Kidney tubule cell (primary cell): ENCODE data around the gene HOXD12.

Experiments used
- DNase-seq: peaks from one replicate; pipeline ENCODE4 v3.0.0-alpha.2; 2018; ENCODE audit warnings: low spot score

The HOXD12 gene

GRCh38 chr2:176105730-176106580 is 6.4 kb downstream of the HOXD12 start:
- DNase-seq = no peak

- DNase-seq = peak; percentile 65
Observed at GRCh38 chr2:176106581-176107539, 7.3 kb downstream of the HOXD12 start, which contains the start of gene HOXD11. Gene HOXD11, plus strand, starts transcription at chr2:176107280. Its CDS starts 76 bp downstream, at chr2:176107356.

GRCh38 chr2:176107731-176108181 is 8.2 kb downstream of the HOXD12 start:
- no peak for DNase-seq

GRCh38 chr2:176109192-176109901 is 9.8 kb downstream of the HOXD12 start:
- no peak for DNase-seq

- no peak for DNase-seq
Observed at GRCh38 chr2:176109946-176110345, 10.4 kb downstream of the HOXD12 start.

GRCh38 chr2:176110415-176111308 is 11.1 kb downstream of the HOXD12 start:
- DNase-seq = no peak

- DNase-seq = peak; percentile 81
Observed at GRCh38 chr2:176111309-176111663, 11.7 kb downstream of the HOXD12 start.

GRCh38 chr2:176111846-176112374 is 12.3 kb downstream of the HOXD12 start:
- DNase-seq = no peak

GRCh38 chr2:176112375-176113302 is 13.0 kb downstream of the HOXD12 start:
- no peak for DNase-seq

GRCh38 chr2:176114120-176114929 is 14.7 kb downstream of the HOXD12 start:
- DNase-seq = peak; percentile 58

- DNase-seq = no peak
Observed at GRCh38 chr2:176114930-176115625, 15.5 kb downstream of the HOXD12 start.

GRCh38 chr2:176115883-176116813 is 16.6 kb downstream of the HOXD12 start, which contains the start of gene HOXD10:
Gene HOXD10, plus strand, starts transcription at chr2:176116778. Its CDS starts 56 bp downstream, at chr2:176116834.
- DNase-seq = peak; percentile 93

- peak; percentile 68 for DNase-seq
Observed at GRCh38 chr2:176117162-176117822, 17.7 kb downstream of the HOXD12 start.

- no peak for DNase-seq
Observed at GRCh38 chr2:176117823-176118371, 18.3 kb downstream of the HOXD12 start.

GRCh38 chr2:176118601-176119339 is 19.2 kb downstream of the HOXD12 start:
- DNase-seq = peak; percentile 84
